Activated CD8-positive, alpha-beta memory T cell treated with anti-CD3 and anti-CD28 coated beads for 24 hours (primary cell): ENCODE results near the gene BRD1.

Experiments
- DNase-seq: peaks from one replicate; pipeline ENCODE4 v3.0.0-alpha.2; 2020

Gene BRD1

DNA sequence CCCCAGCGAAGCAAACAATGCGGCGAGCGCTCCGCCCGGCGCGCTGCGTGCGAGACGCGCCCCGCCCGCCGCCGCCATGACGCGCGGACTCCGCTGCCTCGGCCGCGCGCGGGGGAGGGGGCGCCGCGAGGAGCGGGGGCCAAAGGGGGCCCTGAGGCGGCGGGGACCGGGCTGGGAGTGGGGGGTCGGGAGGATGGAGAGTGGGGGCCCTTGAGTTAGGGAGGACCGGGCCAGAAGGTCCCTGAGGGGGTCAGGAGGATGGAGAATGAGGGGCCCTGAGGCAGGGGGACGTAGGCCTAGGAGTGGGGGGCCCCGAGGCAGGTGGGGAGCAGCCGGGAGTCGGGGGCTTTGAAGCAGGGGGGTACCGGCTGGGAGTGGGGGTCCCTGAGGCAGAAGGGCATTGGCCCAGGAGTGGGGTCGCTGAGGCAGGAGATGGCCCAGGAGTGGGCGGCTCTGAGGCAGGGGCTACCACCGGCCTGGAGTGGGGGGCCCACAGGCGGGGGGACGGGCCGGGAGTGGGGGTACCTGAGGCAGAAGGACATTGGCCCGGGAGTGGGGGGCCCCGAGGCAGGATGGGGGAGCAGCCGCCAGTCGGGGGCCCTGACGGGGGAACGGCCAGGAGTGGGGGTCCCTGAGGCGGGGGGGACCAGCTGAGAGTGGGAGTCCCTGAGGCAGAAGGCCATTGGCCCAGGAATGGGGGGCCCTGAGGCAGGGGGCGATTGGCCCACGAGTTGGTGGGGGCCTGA, at the start of gene BRD1:
Gene BRD1, minus strand, starts transcription at position 21 of the 746 bp plus-strand sequence. CDS start 3,556 bp downstream, outside the sequence.
- peak; percentile 83 for DNase-seq

DNA sequence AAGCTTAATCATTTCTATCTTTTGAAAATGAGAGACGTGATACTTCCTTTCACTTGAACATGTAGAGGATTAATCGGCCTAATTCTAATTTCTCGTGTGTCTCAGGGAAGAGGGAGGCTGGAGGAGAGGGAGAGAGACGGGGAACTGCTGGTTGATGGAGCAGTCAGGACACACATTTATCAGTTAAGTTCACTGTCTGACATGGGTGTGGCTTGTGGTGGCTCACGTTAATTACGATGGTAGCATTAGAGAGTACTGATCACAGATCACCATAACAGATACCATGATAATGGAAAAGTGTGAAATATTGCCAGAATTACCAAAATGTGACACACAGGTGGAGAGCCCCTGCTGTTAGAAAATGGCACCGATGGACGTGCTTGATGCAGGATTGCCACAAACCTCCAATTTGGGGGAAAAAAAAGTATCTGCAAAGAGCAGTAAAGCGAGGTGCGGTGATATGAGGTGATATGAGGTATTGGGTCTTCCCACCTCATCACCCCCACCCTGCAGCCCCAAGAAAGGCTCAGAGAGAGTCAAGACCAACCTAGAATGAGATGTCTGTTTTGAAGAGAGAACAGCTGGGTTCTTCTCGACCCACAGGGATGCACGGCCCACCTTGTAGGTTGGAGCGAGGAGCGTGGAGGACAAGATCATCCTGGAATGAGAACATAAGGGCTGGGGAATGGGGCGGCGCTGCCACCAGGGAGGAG, 45.7 kb upstream of the BRD1 start:
- no peak for DNase-seq

DNA sequence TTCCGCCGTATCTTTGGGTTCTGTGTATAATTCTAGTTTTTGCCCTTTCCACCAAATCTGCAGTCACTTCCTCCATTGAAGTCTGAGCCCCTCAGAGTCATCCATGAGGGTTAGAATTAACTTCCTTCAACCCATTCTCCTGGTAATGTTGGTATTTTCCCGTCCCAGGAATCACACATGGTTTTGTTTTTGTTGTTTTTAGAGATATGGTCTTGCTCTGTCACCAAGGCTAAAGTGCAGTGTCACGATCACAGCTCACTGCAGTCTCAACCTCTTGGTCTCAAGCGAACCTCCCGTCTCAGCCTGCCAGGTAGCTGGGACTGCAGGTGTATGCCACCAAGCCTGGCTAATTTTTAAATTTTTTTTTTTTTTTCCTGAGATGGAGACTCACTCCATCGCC, 44.7 kb upstream of the BRD1 start:
- no peak for DNase-seq

DNA sequence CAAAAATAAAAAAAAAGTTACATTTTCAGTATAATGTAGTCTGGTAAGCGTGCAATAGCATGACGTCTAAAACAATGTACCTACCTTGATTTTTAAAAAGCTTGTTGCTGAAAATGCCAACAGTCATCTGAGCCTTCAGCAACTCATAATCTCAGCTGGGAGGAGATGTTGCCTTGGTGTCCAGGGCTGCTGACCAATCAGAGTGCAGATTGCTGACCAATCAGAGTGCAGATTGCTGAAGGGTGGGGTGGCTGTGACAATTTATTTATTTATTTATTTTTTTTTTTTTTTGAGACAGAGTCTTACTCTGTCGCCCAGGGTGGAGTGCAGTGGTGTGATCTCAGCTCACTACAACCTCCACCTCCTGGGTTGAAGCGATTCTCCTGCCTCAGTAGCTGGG, 43.8 kb upstream of the BRD1 start:
- DNase-seq, result no peak

DNA sequence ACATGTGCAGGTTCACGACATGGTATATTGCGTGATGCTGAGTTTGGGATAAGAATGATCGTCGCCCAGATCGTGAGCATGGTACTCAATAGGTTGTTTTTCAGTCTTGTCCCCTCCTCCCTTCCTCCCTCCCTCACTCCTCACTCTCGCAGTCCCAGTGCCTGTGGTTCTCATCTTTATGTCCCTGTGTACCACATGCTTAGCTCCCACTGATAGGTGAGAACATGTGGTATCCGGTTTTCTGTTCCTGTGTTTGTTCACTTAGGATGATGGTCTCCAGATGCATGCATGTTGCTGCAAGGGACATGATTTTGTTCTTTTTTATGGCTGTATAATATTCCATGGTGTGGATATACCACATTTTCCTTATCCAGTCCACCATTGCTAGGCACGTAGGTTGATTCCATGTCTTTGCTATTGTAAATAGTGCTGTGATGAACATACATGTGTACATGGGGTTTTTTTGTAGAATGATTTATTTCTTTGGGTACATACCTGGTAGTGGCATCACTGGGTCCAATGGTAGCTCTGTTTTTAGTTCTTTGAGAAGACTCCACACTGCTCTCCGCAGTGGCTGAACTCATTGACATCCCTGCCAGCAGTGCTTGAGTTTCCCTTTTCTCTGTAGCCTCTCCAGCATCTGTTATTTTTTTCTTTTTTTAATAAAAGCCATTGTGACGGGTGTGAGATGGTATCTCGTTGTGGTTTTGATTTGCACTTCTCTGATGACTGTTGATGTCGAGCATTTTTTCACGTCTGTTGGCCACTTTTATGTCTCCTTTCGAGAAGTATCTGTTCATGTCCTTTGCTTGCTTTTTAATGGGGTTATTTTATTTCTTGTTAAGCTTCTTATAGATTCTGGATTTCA, 42.4 kb upstream of the BRD1 start:
- no peak for DNase-seq

DNA sequence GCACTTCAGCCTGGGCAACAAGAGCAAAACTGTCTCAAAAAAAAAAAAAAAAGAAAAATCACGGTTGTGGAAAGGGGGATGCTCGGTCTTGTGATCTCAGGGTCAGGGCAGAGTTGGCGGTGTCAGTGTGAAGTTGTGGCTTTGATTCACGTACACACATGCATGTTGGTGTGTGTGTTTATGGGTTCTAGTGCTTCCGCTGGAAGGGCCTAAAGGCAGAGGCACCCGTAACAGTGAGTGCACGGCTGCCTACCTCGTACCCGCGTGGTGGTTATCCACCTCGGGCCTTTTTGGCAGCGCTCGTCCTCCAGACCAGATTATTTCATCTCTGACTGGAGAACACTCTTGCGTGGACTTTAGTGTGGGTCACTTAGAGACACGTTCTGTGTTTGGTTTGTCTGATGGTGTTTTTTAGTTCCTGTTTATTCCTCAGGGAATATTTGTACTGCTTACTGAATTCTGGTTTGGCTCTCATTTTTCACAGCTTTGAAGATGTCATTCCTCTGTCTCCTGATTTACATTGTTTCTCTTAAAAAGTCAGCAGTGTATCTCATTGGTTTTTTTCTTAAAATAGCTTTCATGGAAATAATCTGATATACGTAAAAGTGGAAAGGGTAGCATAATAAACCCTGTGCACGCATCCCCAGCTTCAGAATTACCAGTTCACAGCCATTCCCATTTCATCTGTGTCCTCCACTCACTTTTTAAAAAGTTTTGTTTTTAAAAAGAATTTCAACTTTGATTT, 41.6 kb upstream of the BRD1 start:
- no peak for DNase-seq

DNA sequence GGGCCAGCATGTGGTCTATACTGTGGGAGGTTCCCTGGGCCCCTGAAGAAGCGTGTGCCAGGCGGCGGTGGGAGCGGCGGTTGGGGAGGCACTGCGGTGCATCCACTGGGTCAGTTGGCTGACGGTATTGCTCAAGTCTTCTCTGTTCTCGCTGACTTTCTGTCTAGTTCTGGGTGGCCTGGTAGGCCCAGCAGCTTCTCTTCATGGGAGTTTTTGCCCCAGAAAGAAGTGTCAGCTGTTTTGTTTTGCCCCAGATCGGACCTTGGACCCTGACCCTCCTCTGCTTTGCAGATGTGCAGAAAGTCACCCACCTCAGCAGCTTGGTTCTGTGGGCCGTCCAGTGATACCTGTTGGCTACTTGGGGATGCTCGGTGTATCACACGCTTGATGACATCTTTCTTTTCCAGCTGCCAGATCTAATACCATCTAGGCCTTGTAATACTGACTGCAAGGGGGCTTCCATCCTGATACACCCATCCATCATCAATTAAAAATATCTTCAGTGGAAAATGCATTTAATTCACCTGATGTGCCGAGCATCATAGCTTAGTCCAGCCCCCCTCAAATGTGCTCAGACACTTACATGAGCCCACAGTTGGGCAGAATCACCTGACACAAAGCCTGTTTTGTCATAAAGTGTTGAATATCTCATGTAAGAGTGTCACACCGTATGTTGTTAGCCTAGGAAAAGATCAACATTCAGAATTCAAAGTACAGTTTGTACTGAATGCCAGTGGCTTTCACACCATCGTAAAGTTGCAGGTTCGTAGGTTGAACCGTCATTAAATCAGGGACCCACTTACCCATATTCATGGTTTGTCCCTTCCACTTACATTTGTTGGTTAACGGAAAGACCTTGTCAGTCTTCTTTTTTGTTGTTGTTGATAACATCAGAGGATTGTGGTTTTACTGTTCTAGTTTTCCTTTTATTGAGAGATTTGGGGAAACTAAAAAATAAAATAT, 39.9 kb upstream of the BRD1 start:
- DNase-seq, result no peak

DNA sequence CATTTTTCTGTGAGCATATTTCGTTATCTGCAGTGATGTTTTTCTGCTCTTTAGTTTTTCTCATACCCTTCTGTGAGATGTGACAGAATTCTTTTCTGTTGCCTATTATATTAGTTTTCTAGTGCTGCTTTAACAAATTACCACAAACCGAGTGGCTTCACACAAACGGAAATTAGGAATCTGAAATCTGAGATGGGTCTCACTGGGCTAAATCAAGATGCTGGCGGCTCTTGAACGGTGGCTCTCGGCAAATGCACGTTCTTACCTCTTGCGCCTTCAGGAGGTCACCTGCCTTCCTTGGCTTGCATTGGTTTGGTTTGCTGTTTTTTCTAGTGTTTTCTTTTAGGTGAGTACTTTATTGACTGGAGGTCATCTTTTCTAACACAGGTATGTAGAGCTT, 39.0 kb upstream of the BRD1 start:
- DNase-seq, result no peak

DNA sequence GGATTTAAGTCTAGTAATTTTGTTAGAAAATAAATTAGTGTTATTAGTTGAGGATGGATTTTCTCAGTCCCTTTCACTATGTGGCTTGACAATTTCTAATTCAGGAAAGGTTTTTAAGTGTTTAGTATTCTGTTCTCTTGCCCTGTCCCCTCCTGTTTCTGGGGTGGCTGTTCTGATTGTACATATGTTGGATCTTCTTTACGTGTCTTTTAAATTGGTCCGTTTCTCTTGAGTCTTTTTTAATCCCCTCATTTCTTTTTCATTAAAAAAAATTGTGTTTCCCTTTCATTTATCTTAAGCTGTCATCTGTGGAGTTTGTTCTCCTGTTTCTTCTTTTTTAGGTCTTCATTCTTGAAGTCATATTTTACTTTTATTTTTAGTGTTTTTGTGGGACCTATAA, 38.5 kb upstream of the BRD1 start:
- DNase-seq, result no peak

DNA sequence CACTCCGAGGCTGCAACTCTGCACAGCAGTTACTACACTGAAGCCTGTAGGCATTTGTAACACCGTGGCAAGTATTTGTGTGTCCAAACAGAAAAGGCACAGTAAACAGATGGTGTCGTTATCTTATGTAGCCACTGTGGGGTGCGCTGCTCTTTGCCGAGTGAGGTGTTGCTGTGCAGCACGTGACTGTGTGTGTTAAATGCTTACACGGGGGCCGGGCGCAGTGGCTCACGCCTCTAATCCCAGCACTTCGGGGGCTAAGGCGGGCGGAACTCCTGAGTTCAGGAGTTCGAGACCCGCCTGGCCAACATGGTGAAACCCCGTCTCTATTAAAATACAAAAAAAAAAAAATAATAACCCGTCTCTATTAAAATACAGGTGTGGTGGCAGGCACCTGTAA, 37.5 kb upstream of the BRD1 start:
- DNase-seq, result no peak

DNA sequence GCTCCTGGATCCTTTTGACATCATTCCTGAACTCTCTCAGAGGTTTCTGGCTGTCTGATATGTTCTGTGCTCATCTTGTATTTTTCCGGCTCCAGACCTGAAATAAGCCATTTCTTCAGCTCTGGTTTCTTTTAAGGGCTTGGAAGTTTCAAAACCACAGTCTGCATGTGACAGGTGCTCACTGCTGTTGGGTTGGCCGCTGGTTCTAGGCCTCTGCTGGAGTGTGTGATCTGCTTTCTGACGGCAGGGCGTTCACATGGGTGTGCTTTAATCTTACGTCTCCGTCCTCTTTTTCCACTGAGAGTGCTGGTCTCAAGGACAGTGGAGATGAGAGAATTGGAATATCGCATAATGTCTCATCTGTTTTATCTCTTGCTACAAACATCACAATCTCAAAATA, 36.3 kb upstream of the BRD1 start:
- DNase-seq, result no peak

DNA sequence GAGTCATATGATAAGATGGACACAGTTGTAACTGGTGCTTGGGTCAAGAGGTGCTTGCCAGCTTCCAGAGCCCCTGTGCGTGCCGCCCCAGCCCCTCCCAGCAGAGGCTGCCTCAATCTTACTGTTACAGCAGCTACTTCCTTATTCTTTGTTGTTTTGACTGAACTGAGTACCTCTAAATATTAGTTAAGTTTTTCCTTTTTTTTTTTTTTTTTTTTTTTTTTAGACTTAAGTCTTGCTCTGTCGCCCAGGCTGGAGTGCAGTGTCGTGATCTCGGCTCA, 34.8 kb upstream of the BRD1 start:
- DNase-seq, result no peak

DNA sequence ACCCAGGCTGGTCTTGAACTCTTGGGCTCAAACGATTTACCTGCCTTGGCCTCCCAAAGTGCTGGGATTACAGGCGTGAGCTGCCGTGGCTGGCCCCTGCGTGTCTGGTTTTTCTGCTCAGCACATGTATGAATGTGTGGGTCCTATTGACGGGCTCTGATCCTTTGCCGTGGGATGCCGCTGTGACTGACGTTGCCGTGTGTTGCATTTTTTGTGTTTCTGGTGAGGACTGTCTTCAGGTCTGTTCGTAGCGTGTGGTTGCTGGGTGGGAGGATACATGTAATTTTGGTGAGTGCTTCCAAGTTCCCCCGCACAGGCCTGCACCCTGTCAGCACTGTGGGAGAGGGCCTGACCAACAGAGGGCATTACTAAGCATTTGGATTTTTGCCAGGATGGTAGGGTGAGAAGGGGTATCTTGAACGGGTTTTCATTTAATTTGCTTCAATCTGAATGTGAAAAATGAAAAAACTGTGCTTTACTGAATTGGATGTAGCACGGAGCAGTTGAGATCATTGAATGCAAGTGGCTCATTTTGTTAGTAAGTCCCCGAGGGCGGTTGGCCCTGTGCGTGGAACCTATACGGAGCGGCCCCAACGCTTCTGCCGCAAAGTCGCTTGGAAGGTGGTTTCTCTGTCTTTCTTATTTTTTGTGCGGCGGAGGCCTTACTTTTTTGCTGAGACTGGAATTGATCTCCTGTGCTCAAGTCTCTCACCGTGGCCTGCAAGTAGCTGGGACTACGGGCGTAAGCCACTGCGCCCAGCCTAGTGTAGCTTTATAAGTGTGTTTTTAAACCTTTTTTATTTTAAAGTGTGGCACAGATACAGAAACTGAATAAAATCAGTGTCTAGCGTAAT, 34.2 kb upstream of the BRD1 start:
- DNase-seq, result no peak

DNA sequence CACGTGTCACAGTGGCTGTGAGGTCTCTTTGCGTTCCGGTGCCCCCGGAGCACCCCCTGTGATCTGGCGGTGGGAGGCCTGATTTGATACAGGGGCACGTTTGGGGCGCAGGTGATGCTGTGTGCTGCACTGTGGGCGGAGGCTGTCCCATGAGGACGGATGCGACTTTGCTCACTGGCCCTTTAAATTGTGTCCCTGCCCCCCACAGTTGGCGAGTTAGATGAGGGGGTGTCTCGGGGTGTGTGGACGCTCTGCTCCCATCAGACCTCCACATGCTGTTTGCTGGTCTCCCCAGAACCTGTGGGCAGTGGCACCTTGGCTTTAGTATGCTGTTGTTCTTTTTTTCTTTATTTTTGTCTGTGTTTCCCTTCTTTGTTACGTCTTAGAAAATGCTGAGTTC, 31.2 kb upstream of the BRD1 start:
- no peak for DNase-seq

DNA sequence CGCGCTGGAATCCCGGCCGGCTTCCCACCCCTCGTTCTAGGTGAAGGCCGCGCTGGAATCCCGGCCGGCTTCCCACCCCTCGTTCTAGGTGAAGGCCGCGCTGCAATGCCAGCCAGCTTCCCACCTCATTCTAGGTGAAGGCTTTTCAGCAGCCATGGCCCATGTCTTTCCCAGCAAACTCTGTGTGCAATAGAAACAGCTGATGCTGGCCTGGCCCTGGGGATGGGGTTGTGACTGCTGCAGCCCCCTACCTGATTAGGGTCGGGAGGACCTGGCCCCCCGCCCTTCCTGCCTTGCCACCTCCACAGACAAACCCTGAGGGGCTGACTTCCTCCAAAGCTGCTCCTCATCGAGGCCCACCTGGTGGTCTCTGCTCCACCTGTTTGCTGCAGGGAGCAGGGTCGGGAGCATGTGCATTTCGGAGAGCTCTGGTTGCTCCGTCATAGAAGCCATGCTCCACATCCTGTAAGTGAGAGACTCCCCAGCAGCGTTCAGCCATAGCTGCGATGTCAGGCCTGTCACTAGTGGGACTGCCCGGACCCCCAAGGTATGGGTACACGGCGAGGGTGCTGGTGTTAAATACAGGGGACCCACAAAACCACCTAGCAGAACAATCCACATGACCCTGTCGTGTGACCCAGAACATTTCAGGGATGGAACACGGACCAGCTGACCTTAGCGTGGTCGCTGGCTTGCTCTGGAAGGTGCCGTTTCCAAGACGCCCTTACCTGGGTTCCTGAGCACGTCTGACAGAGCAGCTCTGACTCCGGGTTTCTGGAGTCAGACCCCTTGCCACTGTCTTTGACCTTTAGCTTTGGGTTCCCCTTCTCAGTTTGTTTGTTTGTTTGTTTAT, 29.3 kb upstream of the BRD1 start:
- no peak for DNase-seq

DNA sequence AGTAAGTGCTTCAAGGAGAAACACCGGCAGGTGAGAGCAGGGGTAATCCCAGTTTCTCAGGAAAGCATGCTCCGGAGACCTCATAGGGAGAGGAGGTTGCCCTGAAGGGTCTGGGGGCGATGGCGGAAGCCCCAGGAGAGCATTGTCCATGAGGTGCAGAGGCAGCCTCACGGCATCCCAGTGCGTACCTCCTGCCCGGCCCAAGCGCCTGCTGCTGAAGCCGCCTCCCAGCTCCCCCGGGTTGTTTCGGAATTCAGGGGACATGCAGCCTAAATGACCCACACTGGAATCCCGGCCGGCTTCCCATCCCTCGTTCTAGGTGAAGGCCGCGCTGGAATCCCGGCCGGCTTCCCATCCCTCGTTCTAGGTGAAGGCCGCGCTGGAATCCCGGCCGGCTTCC, 28.7 kb upstream of the BRD1 start:
- no peak for DNase-seq

DNA sequence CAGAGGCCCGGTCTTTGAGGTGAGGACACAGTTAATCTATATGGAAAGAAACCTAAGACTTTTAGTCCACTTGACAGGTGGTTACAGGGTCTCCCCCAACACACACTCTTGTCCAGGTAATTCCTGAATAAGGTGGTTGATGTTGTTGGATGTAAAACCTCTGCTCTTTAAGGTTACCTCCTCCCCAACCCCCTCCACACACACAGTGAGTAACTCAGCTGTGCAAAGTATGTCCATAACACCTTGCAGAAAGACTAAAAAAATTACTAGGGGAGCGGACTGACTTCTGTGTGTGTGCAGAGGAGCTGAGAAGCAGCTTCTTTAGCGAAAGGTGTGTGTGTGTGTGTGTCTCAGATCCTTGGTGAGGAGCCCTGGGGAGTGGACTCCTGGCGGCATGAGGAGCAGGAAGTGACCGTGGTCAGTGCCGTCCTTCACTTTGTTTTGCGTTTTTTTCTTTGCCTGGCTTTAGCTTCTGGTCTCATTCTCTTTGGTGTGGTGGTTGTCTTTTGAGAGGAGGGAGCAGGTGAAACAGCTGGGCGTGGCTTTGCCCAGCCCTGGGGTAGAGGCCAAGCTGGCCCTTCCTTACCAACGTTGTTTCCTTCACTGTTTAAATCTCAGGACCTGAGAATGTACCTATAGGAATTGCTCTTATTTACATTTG, 27.7 kb upstream of the BRD1 start:
- no peak for DNase-seq

DNA sequence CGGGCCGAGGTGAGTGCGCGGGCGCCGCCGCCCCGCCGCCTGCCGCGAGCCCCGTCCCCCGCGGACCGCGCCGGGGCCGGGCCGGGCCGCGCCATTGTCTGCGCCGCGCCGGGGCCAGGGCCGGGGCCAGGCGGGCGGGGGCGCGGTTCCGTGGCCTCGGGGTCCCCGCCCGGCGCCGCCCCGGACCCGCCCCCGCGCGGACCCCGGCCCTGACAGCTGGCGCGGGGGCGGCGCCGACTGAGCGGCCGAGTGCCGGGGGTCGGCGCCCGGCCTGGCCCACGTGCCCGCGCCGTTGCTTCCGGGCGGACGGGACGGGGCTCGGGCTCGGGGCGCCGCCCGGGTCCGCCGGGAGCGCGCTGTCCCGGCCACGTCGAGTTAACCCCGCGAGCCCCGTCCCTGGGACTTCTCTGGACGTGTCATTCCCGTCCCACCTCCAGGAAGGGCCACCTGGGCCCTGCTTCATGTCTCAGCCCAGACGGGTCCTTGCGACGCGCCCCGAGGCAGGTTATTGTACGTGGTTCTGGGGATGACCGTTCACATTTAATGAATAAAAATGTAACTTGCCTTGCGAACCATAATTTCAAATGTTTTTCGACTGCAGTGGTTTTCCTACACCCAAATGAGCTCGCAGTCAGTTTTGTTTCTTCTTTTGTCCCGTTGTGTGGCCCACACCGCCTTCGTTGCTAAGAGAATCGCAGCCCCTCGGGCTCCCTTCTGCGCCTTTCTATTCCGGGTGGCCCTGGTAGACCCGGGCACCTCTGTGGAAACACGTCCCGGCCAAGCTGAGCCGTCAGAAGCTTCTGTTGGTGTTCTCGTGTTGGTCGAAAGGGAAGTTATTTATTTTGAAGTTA, 26.5 kb upstream of the BRD1 start:
- DNase-seq, result peak; percentile 70
